DND-41 (cell line): ENCODE data around the gene EHBP1.
"Not testable (repeated sequence)": the region's sequence is repeated elsewhere in the genome, so short reads cannot be mapped to it uniquely, and the experiment has no call there.

Experiments used
- CTCF ChIP-seq: IDR thresholded peaks from 2 replicates; pipeline ENCODE4 v1.5.1; 2012; ENCODE audit warnings: borderline replicate concordance, low read length, moderate library complexity, mild to moderate bottlenecking; ENCODE audit not compliant: poor library complexity, severe bottlenecking; ENCODE audit errors: extremely low read depth
- EZH2 ChIP-seq: IDR thresholded peaks from 3 replicates; pipeline ENCODE4 v1.6.1; 2012; ENCODE audit warnings: borderline replicate concordance, low read depth, mild to moderate bottlenecking, moderate library complexity, low read length, inconsistent platforms; ENCODE audit not compliant: severe bottlenecking

- not testable (repeated sequence) for TF ChIP-seq EZH2, CTCF
Observed at GRCh38 chr2:62713196-62713595, 7.7 kb downstream of the EHBP1 start.
